Activated naive CD4-positive, alpha-beta T cell (primary cell): ENCODE measurements around the gene FAM184B.
A peak's percentile ranks its signal among the peaks of the same experiment; 100 is the strongest.
"Not testable (repeated sequence)": the region's sequence is repeated elsewhere in the genome, so short reads cannot be mapped to it uniquely, and the experiment has no call there.

Source experiments
- DNase-seq, 4 experiments: peaks; one replicate each; lab custom pipeline; 2025; lab: John Stamatoyannopoulos, UW

FAM184B gene

GRCh38 chr4:17681281-17682221 lies 99.9 kb downstream of the FAM184B start:
- no peak for DNase-seq

- no peak for DNase-seq
These were observed 100.7 kb downstream of the FAM184B start for GRCh38 chr4:17680559-17681280.

DNA sequence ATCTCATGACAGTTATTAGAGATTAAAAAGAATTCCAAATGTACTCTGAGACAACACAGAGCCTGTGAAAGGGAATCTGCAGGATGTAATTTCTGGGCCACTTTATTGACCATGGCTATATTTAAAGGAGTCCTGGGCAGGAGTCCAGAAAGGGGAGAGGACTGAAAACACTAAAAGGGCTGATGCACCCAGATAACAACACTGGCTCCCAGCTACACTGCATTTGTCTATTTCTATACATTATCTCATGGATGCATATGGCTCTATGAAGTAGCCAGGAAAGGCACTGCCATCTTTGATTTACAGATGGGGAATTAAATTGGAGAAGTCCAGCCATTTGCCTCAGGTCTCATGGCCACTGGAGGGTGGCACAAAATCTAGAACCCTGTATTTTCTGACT lies 111.0 kb downstream of the FAM184B start:
- DNase-seq = no peak

- DNase-seq = no peak
These were observed 113.7 kb downstream of the FAM184B start for GRCh38 chr4:17667653-17668201.

GRCh38 chr4:17667253-17667652 lies 114.2 kb downstream of the FAM184B start:
- no peak for DNase-seq

GRCh38 chr4:17665852-17666251 lies 115.6 kb downstream of the FAM184B start:
- no peak for DNase-seq

DNA sequence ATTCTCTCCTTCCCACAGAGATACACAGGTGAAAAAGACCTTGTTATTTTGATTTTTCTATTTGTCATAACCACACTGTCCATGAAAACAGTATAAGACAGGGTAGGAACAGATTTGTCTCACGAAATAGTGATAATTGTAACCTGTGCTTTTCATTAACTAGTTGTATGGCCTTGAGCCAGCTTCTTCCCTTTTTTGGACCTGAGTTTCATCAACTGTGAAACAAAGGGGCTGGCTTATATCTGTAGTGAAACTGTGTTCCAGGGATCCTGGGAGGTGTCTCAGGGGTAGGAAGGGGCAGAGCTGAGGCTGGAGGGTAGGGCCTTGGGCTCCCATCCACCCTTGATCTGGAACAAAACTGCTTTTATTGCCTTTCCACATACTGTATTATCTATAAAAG lies 116.1 kb downstream of the FAM184B start:
- DNase-seq = no peak

- DNase-seq = no peak
These were observed 116.7 kb downstream of the FAM184B start for GRCh38 chr4:17664755-17665154.

- no peak for DNase-seq
These were observed 118.7 kb downstream of the FAM184B start for GRCh38 chr4:17662694-17663093.

DNA sequence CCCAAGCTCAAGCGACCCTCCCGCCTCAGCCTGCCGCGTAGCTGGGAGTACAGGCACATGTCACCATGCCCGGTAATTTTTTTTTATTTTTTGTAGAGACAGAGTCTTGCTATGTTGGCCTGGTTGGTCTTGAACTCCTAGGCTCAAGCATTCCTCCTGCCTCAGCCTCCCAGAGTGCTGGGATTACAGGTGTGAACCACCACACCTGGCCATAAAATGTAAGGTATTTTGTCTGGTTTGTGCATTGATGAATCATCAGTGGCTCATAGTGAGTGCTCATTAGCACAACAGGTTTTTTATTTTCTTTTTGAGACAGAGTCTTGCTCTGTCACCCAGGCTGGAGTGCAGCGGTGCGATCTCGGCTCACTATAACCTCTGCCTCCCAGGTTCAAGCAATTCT lies 122.2 kb downstream of the FAM184B start:
- not testable (repeated sequence) for DNase-seq

- DNase-seq = no peak
These were observed 123.6 kb downstream of the FAM184B start for GRCh38 chr4:17657849-17658248.

DNA sequence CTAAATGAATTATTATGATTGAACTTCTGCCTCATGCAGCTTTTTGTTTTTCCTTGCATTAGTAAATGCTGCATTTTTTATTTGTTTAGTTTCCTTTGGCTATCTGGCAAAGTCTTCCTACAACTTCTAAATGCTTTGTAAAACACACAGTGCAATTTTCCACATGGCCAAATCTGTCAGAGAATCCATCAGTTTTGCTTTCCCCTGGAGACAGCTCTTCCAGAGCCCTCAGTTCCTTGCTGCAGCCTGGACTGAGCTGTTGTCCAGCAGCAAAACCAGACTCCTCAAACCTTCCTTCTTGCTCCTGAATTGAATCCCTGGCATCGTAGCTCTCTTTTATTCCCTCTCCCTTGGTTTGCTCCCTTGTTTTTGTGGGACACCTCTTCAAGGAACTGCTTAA lies 124.3 kb downstream of the FAM184B start:
- no peak for DNase-seq

- DNase-seq = no peak
These were observed 126.7 kb downstream of the FAM184B start for GRCh38 chr4:17654701-17655100.

DNA sequence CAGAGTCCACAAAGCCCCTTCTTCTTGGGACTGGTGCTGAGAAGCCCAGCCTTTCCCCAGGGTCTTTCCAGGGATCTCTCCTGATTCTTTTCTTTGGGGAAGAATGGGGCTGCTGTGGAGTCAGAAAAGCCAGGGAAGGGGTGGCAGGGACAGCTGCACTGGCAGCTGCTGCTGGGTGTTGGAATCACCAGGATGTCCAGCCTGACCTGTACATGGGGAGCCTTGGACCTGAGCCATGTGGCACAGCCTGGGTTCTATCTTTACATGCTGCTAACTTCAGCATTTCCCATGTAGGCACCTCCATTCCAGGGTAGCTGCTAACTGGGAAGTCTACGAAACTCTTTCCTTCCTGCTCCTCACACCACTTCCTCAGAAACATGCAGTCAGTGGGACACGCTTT lies 131.0 kb downstream of the FAM184B start:
- DNase-seq = no peak

DNA sequence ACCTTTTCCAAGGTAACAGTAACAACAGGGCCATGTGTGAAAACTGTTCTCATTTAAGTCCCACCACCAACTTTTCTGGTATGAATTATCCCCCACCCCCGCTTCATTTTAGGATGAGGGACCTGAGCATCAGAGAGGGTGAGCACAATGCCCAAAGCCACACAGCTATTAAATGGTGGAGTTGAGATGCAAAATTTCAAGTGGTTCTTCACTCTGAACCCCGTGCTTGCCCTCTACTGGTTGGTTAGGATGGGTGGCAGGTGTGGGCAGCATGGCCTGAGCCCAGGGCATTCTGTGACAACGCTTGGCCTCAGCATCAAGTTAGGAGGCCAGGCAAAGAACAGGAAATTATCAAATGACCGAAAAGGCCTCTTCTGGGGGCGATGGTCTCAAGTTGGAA lies 133.5 kb downstream of the FAM184B start:
- DNase-seq = no peak

- DNase-seq = no peak
These were observed 134.1 kb downstream of the FAM184B start for GRCh38 chr4:17647176-17647806.

DNA sequence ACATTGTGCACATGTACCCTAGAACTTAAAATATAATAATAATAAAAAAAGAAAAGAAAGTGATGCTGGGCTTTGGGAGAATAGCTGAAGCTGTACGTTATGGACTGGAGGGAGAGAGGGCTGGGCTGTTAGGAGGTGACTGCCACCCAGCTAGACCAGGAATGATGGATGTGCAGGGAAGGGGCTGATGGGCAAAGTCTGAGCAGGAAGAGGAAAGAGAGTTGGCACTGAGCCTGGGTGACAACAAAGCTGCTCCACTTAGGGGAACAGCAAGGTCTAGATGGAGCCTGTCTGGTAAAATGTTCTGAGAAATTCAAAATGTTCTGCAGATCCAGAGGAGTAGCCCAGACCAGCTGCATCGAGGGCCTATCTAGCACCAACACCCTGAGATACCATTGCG lies 134.7 kb downstream of the FAM184B start:
- no peak for DNase-seq

DNA sequence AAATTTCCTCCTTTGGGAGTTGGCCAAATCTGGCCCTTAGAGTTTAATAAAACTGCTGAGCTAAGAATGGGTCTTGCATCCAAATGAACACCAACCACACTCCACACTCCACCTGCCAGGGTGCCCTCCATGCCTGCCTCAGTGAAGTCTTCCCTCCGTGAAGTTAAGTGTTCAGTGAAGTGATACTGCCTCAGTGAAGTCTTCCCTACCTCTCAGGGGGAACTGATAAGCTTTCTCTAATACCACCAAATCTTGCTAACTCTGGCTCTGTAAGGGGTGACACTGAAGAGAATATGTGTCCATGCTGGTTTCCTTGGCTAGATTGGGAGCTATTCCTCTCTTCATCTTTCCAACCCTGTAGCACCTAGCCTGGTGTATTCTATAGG lies 139.0 kb downstream of the FAM184B start:
- DNase-seq = no peak

DNA sequence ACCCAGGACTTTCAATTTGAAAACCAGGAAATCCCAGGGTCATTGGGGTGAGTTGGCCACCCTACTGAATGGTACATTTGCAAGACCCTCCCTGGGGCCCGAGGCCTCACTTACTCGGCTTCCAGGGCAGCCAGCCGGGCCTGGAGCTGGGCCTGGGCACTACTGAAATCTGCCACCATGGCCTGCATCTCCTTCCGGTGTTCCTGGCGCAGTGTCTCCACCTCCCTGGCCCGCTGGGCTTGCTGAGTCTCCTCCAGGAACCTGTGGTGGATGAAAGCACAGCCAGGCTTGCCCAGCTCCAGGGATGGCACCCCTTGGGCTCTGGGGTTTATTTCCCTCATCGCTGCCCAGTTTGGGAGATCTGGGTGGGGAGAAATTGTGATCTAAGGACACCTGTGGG lies 142.3 kb downstream of the FAM184B start:
- DNase-seq = no peak

- peak; percentile 25 to 61 (median 49) for DNase-seq
These were observed 144.5 kb downstream of the FAM184B start for GRCh38 chr4:17636696-17637622.

GRCh38 chr4:17636341-17636695 lies 145.1 kb downstream of the FAM184B start:
- no peak for DNase-seq
